Vagina (tissue), 2 donors: ENCODE results near the gene CPSF7. TPM values are rescaled to one million over a fixed set of nuclear protein-coding genes. Genes with fewer than 3 reads are reported as not detected.

Experiments used
- DNase-seq, 2 donors: peaks; one replicate each; pipeline ENCODE4 v3.0.0-alpha.2; 2017; ENCODE audit errors: extremely low spot score in 2 of 2
- H3K27ac ChIP-seq: fragments of 200-600 bp; sonication (generic); one replicate; pipeline ENCODE4 v1.5.1; 2019
- H3K27me3 ChIP-seq: fragments of 200-600 bp; sonication (generic); one replicate; pipeline ENCODE4 v1.5.1; 2019
- H3K36me3 ChIP-seq, 2 donors: fragments of 200-600 bp; sonication (generic); one replicate each; pipeline ENCODE4 v1.5.1; 2017 to 2019
- H3K4me1 ChIP-seq: fragments of 200-600 bp; sonication (generic); one replicate; pipeline ENCODE4 v1.5.1; 2019
- H3K4me3 ChIP-seq, 2 donors: fragments of 200-600 bp; sonication (generic); 1 replicate in 1 of 2; 2 replicates in 1 of 2; pipeline ENCODE4 v1.5.1; 2016 to 2019
- H3K9me3 ChIP-seq: fragments of 200-600 bp; sonication (generic); one replicate; pipeline ENCODE4 v1.5.1; 2019
- POLR2A ChIP-seq, 2 donors: fragments of 450-650 bp; IDR thresholded peaks; one replicate each; pipeline ENCODE4 v1.6.1; 2017; ENCODE audit warnings: antibody characterized with exemption in 2 of 2, mild to moderate bottlenecking in 2 of 2, moderate library complexity in 2 of 2
- POLR2AphosphoS5 ChIP-seq, 2 donors: sonication (generic); formaldehyde crosslinking; IDR thresholded peaks; one replicate each; pipeline ENCODE4 v1.9.0; 2017; ENCODE audit warnings: antibody characterized with exemption in 2 of 2, mild to moderate bottlenecking in 2 of 2, low read depth in 1 of 2; ENCODE audit not compliant: insufficient read depth in 1 of 2
- intact Hi-C: fragments of 100-400 bp; cut with DNase I; formaldehyde crosslinking; loops from one replicate; pipeline ENCODE4 v1.15.1; 2023
- total RNA-seq: library from RNA; depleted of rRNA; stranded (reverse); fragments of >200 nt; gene quantifications from one replicate; pipeline ENCODE4 v1.2.3, GENCODE V29; 2016
- TF ChIP-seq, protein P1 (sequence below), 3 experiments: fragments of 450-650 bp in 2 of 3; fragments of 200-600 bp in 1 of 3; sonication (generic) in 1 of 3; IDR thresholded peaks; one replicate each; pipeline ENCODE4 v1.5.1; 2017 to 2019; ENCODE audit warnings: antibody characterized with exemption in 3 of 3, mild to moderate bottlenecking in 2 of 3, moderate library complexity in 2 of 3

CPSF7 gene
- total RNA-seq, 1 donor from 2014 or later: 50.8 TPM

DNA sequence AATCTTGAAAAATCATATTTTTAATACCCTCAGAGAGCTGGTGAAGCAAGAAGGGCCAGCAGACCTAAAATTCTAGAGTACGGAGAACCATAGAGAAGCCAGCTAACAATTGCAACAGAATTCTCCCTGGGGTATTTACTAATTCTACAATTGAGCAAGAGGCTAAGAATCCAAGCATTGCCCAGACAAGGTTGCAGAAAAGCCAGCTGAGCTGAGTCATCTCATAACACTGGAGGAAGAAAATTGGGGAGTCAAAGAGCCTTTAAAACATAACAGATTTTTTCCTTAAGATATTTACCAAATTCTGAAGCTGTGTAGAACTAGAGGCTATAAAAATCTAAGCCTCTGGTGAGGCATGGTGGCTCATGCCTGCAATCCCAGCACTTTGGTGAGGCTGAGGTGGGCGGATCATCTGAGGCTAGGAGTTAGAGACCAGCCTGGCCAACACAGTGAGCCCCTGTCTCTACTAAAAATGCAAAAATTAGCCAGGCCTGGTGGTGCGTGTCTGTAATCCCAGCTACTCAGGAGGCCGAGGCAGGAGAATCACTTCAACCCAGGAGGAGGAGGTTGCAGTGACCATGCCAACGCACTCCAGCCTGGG is 51.0 kb downstream of the CPSF7 start:
- H3K9me3 ChIP-seq: no peaks in the 10 kb centered on the region
- H3K4me1 ChIP-seq: peaks cover 33% of the 10 kb centered on the region
- intact Hi-C loops: no loop called here
- H3K27ac ChIP-seq: peak overlapping the region; percentile 77
- DNase-seq: no peak
- H3K27me3 ChIP-seq: no peaks in the 10 kb centered on the region
- peak; percentile 38 to 95 for TF ChIP-seq POLR2AphosphoS5 (IDR thresholded peaks at IDR 0.05; ENCODE audit: insufficient read depth in 1 of 2, low read depth in 1 of 2)
- TF ChIP-seq, protein P1, sequence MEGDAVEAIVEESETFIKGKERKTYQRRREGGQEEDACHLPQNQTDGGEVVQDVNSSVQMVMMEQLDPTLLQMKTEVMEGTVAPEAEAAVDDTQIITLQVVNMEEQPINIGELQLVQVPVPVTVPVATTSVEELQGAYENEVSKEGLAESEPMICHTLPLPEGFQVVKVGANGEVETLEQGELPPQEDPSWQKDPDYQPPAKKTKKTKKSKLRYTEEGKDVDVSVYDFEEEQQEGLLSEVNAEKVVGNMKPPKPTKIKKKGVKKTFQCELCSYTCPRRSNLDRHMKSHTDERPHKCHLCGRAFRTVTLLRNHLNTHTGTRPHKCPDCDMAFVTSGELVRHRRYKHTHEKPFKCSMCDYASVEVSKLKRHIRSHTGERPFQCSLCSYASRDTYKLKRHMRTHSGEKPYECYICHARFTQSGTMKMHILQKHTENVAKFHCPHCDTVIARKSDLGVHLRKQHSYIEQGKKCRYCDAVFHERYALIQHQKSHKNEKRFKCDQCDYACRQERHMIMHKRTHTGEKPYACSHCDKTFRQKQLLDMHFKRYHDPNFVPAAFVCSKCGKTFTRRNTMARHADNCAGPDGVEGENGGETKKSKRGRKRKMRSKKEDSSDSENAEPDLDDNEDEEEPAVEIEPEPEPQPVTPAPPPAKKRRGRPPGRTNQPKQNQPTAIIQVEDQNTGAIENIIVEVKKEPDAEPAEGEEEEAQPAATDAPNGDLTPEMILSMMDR (IDR thresholded peaks at IDR 0.05): no peak
- TF ChIP-seq POLR2A (IDR thresholded peaks at IDR 0.05): no peak
- no peaks in the 10 kb centered on the region for H3K36me3 ChIP-seq
- no peak overlapping the region for H3K4me3 ChIP-seq

DNA sequence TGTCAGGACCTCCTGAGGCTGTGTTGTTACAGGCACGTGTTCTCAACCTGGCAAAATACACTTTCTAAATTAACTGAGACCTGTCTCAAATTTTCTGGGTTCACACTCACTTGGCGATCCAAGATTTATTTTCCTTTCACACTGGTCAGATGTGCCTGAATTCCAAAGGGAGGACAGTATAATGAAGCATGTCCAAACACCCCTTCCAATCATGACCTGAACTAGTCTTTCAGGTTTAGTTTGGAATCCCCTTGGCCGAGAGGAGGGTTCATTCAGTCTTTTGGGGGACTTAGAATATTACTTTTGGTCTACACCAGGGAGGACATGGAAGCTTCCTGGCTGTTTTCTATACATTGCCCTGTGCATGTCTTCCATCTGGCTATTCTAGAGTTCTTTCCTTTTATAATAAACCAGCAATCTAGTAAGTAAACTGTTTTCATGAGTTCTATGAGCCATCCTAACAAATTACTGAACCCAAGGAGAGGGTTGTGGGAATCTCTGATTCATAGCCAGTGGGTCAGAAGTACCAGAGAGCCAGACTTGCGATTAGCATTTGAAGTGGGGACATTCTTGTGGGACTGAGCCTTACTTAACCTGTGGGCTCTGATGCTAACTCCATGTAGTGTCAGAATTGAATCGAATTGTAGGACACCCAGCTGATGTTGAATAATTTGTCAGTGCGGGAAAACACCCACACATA is 52.2 kb downstream of the CPSF7 start:
- no peak overlapping the region for H3K4me3 ChIP-seq
- H3K27me3 ChIP-seq: no peaks in the 10 kb centered on the region
- TF ChIP-seq POLR2AphosphoS5 (IDR thresholded peaks at IDR 0.05; ENCODE audit: insufficient read depth in 1 of 2, low read depth in 1 of 2) (no peak), POLR2A (IDR thresholded peaks at IDR 0.05) (no peak)
- TF ChIP-seq, protein P1 (IDR thresholded peaks at IDR 0.05): no peak
- intact Hi-C loops: no loop called here
- peaks cover 33% of the 10 kb centered on the region for H3K4me1 ChIP-seq
- H3K36me3 ChIP-seq: no peaks in the 10 kb centered on the region
- peak overlapping the region; percentile 77 for H3K27ac ChIP-seq
- H3K9me3 ChIP-seq: no peaks in the 10 kb centered on the region
- no peak for DNase-seq

DNA sequence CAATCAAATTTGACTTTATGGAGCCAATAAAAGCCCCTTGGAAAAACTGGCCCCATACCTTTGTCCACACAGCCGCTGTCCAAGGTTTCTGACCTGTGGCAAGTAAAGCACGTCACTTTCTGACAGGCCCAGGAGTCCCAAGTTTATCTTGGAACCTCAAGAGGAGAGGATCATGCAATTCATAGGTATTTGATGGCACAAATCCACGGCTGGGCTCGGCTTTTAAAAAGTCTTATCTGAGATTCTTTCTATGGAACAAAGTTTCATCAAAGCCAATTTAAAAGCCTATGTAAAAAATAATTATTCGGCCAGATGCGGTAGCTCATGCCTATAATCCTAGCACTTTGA is 54.0 kb downstream of the CPSF7 start:
- H3K27me3 ChIP-seq: no peaks in the 10 kb centered on the region
- H3K9me3 ChIP-seq: no peaks in the 10 kb centered on the region
- H3K4me1 ChIP-seq: peaks cover 35% of the 10 kb centered on the region
- H3K36me3 ChIP-seq: no peaks in the 10 kb centered on the region
- intact Hi-C loops: no loop called here
- no peak for DNase-seq
- no peak overlapping the region for H3K27ac ChIP-seq
- no peak for TF ChIP-seq POLR2AphosphoS5 (IDR thresholded peaks at IDR 0.05; ENCODE audit: insufficient read depth in 1 of 2, low read depth in 1 of 2)
- TF ChIP-seq, protein P1 (IDR thresholded peaks at IDR 0.05): no peak
- no peak for TF ChIP-seq POLR2A (IDR thresholded peaks at IDR 0.05)
- H3K4me3 ChIP-seq: no peak overlapping the region

DNA sequence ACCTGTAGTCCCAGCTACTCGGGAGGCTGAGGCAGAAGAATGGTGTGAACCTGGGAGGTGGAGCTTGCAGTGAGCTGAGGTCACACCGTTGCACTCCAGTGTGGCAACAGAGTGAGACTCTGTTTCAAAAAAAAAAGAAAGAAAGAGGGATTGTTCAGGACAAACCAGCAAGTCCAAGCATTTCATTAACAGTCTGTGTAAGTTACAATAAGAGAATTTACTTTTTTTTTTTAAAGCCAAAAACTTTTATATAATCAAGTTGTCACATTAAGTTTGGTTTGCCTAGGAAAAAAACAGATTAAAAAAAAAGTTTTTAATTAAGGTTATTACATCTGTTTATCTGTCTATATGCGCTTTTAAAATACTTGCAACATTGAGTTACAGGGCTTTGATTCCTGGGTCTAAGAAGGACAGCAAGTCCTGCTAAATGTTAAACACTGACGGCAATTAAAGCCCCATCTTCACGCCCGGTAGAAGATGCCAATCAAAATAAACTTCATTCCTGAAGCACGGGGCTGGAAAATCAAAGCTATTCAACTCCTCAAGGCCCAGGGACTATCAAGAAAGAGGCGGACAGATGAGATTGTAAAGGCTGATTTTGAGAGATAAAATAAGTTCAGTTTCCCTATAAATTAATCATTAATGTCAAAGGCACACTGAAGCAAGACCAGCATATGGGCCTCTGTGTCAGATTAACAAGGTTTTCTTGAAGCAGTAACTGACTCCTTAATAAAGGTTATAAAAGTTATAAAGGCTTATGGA is 56.9 kb downstream of the CPSF7 start:
- Histone ChIP-seq H3K9me3 (no peaks in the 10 kb centered on the region), H3K36me3 (peaks cover 0 to 17% of the 10 kb centered on the region in 2 donors), H3K4me3 (no peak overlapping the region), H3K27me3 (no peaks in the 10 kb centered on the region), H3K4me1 (peaks cover 41% of the 10 kb centered on the region), H3K27ac (no peak overlapping the region)
- intact Hi-C loops: no loop called here
- DNase-seq: no peak
- TF ChIP-seq POLR2A (IDR thresholded peaks at IDR 0.05): no peak

- Histone ChIP-seq H3K36me3 (peaks cover 0 to 37% of the 10 kb centered on the region in 2 donors), H3K27ac (peak overlapping the region; percentile 68), H3K9me3 (no peaks in the 10 kb centered on the region), H3K4me3 (no peak overlapping the region), H3K4me1 (peaks cover 27% of the 10 kb centered on the region), H3K27me3 (no peaks in the 10 kb centered on the region)
- intact Hi-C loops: no loop called here
- no peak for TF ChIP-seq POLR2A (IDR thresholded peaks at IDR 0.05)
- no peak for TF ChIP-seq POLR2AphosphoS5 (IDR thresholded peaks at IDR 0.05; ENCODE audit: insufficient read depth in 1 of 2, low read depth in 1 of 2)
- TF ChIP-seq, protein P1 (IDR thresholded peaks at IDR 0.05): no peak
- DNase-seq: no peak
Measured at GRCh38 chr11:61370349-61371005, 59.3 kb downstream of the CPSF7 start.
